Measurements from ENCODE around the gene LRRC8C.

GRCh38 chr1:89652373-89652772 is 19.5 kb downstream of the LRRC8C start:
- TF ChIP-seq CTCF (IDR thresholded peaks at IDR 0.05 in 8 of 11, conservative IDR thresholded peaks at IDR 0.05 in 3 of 11) (no peak), POLR2AphosphoS5 (IDR thresholded peaks at IDR 0.05) (no peak), POLR2A (IDR thresholded peaks at IDR 0.05) (no peak)

All from spleen (tissue), 7 donors.